NCI-H1417 (cell line): ENCODE results near the gene DNAJB9.

ENCODE experiments used
- DNase-seq, 3 experiments: peaks; one replicate each; lab custom pipeline; 2025; lab: John Stamatoyannopoulos, UW

The DNAJB9 gene

GRCh38 chr7:108605559-108606201 lies 36.0 kb downstream of the DNAJB9 start:
- no peak for DNase-seq

DNA sequence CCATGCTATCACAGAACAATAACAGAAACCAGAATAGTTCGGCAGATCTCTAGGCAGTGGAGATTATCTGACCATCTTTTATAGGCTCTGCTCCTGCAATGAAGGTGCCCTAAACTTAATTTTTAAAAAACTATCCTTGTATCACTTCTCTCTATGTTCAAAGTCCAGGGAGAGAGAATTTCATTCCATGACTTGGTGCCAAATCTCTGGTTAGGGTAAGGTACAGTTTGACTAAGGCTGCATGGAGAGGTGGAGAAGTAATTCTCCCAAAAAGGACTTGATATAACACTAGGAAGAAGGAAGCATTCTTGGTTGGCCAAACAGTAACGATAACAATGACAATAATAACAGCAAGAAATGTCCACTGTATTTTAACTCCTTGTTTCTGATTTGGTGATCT lies 40.0 kb downstream of the DNAJB9 start:
- no peak for DNase-seq

DNA sequence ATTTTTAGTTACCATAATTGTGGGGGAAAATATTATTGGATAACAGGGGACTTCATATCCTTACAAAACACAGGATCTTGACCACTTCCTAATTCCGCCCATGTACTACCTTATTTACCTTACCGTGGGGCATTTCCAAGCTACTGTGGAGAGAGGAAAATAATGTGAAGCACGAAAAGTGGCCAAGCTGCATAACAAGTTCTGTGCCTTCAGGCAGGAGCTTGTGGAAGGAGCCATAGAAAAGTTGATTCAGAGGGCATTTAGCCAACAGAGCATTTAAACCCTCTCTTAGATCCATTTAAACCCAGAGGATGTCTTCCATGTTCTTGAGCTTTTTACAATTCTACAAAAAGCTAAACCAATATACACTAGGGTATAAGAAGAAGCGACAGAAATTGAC lies 41.6 kb downstream of the DNAJB9 start:
- DNase-seq, result no peak

- DNase-seq, result peak; percentile 40 to 88 (median 83)
These were observed 43.7 kb downstream of the DNAJB9 start for GRCh38 chr7:108613147-108613948.

DNA sequence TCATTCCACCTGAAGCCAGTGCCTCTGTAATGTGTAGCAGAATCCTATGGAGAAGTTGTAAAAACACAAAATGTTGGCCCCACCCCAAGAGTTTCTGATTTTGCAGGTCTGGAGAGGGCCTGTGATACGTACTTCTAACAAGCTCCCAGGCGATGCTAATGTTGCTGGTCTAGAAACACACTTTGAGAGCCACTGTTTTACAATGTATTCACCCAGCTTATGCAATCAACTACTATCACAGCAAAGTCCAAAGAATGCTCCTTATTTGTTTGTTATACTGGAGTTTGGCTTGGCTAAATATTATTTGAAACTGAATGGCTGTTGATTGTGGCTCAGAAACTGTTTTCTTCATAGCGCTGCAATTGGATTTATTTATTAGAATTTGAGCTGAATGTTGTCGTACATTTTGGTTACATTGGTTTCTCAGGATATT lies 44.3 kb downstream of the DNAJB9 start:
- peak in 1 of 3 experiments; percentile 51 for DNase-seq

GRCh38 chr7:108614896-108615295 lies 45.2 kb downstream of the DNAJB9 start:
- DNase-seq, result no peak

- DNase-seq, result peak in 1 of 3 experiments; percentile 19
These were observed 48.4 kb downstream of the DNAJB9 start for GRCh38 chr7:108618056-108618455.

GRCh38 chr7:108623220-108623619 lies 53.5 kb downstream of the DNAJB9 start:
- DNase-seq, result no peak
